Breast epithelium (tissue), 3 donors: ENCODE data around the gene PAQR6.

Experiments used
- CTCF ChIP-seq, 3 donors: fragments of 450-650 bp; IDR thresholded peaks; one replicate each; pipeline ENCODE4 v1.5.1; 2016 to 2017; ENCODE audit warnings: antibody characterized with exemption in 3 of 3, mild to moderate bottlenecking in 3 of 3, moderate library complexity in 3 of 3
- POLR2A ChIP-seq: fragments of 450-650 bp; IDR thresholded peaks from one replicate; pipeline ENCODE4 v1.6.1; 2016; ENCODE audit warnings: antibody characterized with exemption, mild to moderate bottlenecking, moderate library complexity

- TF ChIP-seq CTCF (IDR thresholded peaks at IDR 0.05), result no peak
- no peak for TF ChIP-seq POLR2A
These were observed 30.0 kb downstream of the PAQR6 start for GRCh38 chr1:156217871-156218270.
